GM18867 (cell line): Measurements from ENCODE around the gene EPB41L5.
"Not testable (repeated sequence)": the region's sequence is repeated elsewhere in the genome, so short reads cannot be mapped to it uniquely, and the experiment has no call there.

Source experiments
- ATAC-seq: cut with Tn5 transposase; IDR thresholded peaks from one replicate; pipeline ENCODE4 v1.9.1; 2021; ENCODE audit warnings: mild to moderate bottlenecking, moderate library complexity; ENCODE audit not compliant: unreplicated experiment

EPB41L5 gene

GRCh38 chr2:120192280-120192679, 179.4 kb downstream of the EPB41L5 start:
- ATAC-seq = no peak

GRCh38 chr2:120195553-120195952, 182.7 kb downstream of the EPB41L5 start:
- ATAC-seq = no peak

DNA sequence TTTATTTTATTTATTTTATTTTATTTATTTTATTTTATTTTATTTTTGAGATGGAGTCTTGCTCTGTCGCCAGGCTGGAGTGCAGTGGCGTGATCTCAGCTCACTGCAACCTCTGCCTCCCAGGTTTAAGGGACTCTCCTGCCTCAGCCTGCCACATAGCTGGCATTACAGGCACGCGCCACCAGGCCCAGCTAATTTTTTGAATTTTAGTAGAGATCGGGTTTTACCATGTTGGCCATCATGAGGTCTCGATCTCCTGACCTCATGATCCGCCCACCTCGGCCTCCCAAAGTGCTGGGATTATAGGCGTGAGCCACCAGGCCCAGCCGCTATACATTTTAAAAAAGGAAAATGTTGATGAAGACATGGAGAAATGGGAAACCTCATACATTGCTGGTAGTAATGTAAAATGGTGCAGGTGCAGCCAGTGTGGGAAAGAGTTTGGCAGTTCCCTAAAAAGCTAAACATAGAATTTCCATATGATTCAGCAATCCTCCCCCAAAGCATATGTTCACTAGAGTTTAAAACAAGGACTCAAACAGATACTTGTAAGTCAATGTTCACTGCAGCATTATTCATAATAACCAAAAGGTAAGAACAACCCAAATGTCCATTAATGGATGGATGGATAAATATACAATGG, 187.1 kb downstream of the EPB41L5 start:
- ATAC-seq = not testable (repeated sequence)

DNA sequence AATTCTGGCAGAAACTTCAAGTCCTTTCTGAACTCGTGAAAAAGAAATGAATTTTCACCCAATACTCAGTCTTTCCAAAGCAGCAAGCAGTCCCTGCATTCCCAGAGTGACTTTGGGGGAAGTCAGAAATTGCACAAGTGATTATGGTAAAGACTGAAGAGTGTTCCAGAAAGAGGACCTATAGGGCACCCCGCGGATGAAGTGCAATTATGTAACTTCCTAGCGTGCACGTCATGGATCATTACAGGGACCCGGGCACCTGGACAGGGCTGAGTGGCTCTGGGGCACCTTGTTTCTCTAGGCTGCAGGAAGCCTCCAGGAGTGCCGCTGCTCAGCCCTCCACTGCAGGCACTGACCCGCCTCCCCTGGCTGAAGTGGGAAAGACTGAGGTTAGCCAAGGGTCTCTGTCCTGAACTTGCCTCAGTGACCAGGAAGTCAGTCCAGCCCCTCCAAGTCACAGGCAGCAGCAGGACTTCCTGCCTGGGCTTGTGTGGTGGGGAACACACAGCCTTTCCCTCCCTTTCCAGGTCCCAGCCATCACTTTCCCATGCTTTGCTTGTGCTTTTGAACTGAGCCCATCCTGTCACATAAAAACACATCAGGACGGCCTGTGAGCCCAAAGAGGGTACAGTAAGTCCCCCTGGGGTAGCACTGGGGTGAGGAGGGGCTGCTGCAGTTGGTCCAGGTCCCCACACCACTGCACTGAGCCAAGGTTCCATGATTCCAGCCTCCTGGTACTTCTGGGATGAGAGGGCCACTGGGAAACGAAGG, 190.6 kb downstream of the EPB41L5 start:
- ATAC-seq = no peak

DNA sequence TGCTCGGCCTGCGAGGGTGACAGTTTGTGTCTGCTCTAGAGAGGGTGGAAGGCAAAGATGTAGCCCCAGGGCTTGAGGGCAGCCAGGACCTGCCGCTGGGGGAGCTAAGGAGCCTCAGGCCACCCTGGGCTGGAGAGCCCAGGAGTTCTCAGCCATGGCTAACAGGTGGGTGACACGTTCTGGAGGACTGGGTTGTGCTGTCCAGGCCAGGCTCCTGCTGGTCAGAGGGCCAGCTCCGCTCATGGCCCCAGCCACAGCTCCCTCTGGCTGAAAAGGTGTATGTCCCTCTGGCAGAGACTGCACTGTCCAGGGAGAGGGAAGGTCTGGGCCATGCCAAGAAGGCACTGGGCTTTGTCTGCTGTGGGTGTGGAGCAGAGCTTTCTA, 191.1 kb downstream of the EPB41L5 start:
- no peak for ATAC-seq

GRCh38 chr2:120204417-120204816, 191.5 kb downstream of the EPB41L5 start:
- no peak for ATAC-seq

GRCh38 chr2:120204945-120205670, 192.2 kb downstream of the EPB41L5 start:
- no peak for ATAC-seq

- no peak for ATAC-seq
Observed at GRCh38 chr2:120206022-120206581, 193.2 kb downstream of the EPB41L5 start.

DNA sequence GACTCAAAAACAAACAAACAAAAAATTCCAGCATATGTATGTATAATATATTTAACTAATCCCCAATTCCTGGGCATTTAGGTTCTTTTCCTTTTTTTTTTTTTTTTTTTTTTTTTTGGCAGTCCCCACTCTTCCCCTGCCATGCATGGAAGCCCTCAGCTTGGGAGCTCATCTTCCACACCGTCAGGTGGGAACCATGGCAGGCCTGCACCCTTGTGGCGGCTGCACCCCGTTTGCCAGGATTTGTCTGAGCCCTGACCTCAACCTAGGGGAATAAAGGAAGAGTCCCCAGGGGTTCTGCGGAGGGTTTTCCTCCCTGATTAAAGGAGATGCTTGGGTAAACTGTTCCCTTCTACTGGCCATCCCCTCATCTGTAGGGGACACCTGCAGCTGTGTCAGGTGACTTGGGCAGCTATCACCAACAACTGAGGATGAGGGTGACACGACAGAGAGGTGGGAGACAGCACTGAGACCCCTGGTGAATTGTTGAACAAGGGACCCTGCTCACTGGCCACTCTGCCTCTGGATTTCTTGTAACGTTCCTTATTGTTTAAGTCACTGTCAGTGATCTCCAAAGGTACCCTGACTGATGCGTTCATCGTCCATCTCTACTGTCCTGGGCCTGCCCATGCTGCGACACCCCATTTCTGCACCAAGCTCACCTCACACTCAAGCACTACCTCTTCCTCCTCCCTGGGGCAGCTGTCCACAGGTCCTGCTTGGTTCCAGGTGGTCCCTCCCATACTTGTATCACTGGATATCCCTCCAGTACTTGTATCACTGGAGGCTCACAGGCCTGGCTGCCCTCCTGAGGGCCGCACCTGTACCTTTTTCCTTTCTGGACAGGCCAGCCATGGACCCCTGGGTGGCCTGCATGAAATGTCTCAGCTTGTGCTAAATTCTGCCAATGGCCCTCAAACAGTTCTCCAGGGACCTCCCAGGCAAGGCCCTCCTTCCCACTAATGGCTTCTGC, 195.8 kb downstream of the EPB41L5 start:
- ATAC-seq = no peak

DNA sequence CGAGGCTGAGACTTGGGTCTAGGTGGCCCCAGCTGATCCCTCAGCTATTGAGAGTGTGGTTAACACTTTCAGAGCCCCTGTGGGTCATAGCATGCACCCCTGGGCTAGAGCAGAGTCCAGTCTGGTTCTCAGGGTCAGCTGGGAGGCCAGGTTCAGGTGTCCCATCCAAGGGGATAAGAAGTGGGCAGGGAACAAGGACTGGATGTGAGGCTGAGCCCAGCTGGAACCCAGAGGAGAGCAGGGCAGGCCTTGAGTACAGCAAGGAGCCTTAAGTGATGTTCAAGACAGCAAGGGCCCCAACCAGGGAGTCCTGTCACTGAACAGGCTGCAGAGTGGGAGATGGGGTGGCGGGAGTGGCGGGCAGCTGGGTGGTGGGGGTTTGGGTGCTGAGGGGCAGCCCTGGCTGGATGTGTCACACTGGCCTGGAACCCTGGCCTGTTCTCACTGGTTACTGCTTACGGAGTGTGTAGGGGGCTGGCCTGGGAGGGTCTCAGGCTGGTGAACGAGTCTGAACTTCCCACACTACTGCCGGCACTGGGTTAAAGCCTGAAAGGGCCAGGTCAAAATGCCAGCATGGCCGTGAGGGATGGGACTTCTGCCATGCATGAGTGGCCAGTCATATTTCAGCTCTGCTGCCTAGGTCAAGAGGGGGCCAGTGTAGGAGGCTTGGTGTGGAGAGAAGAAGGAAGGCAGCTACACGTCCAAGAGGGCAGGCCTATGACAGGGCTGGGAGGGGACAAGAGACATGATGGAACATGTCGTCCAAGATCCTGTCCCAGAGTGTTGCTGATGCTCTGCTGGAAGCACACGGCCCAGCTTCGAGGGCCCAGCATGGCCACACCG, 196.8 kb downstream of the EPB41L5 start:
- ATAC-seq = no peak

GRCh38 chr2:120210270-120210693, 197.4 kb downstream of the EPB41L5 start:
- ATAC-seq = no peak

DNA sequence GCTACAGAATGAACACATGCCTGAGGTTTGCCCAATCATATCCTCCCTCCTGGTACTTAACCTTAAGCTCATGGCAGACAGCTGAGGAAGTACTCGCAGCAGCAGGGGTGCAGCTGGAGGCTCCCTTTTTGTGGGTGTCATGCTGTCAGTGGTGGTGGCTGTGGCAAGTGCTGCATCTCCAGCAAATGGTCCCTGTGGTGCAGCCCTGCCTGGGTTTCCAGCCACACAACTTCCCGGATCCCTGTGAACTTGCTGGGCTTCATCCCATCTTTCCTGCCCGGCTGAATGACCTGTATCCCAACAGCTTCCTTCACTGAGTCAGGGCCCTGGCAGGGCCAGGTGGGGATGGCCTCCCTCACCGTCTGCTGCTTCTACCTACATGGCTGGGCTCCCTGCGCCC, 205.3 kb downstream of the EPB41L5 start:
- ATAC-seq = no peak

DNA sequence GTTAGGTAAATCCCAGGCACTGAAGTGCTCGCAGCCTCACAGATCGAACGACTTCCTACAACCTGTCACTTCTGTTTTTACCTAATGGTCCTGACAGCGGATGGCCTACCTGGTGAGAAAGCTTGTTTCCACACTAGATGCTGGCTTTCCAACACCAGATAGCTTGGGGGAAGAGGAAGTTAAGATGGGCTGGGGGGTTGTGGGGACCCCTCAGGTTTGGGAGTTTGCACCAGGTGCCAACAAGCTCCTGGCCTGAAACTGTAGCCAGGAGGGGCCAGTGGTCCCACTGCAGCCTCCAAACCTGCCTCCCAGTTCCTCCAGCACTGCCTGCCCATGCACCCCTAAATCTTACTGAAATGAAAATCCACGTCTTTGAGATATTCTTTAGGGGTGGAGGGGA, 206.4 kb downstream of the EPB41L5 start:
- ATAC-seq = no peak

DNA sequence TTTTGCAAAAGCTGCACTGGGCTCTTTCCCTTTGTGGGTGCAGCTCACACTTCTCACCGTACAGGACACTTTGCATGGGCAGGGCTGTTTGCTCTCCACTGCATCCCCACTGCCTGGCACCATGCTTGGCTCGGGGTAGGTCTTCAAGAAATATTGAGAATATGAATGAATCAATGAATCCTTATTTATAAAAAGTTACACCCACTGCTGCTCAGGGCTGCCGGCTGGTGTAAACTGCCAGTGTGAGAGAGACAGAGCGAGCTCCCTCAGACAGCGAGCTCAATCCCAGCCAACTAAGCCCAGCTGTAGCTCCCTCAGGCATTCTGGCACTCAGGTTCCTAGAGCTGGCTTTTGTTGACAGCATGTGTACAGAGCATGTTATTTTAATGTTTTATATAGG, 206.9 kb downstream of the EPB41L5 start:
- no peak for ATAC-seq

- ATAC-seq = no peak
Observed at GRCh38 chr2:120220756-120221155, 207.9 kb downstream of the EPB41L5 start.

DNA sequence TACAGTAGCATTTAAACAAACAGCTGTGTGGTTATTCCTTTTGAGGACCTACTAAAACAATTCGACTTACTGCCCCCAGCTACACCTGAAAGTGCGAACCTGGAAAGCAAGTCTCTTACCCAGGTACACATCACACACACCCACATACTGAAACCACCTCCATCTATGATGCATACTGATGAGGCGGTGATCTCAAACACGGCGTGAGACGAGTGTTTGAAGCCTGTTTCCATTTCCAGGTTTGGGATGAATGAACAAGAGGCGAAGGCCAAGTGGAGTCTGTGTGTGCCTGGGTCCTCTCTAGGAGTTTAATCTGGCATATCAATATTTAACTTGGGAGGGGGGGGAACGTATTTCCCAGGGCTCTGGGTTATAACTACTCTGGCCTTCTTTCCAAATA, 208.7 kb downstream of the EPB41L5 start:
- ATAC-seq = no peak

GRCh38 chr2:120222186-120223033, 209.5 kb downstream of the EPB41L5 start:
- ATAC-seq = no peak

- ATAC-seq = peak; percentile 91
Observed at GRCh38 chr2:120223034-120223912, 210.4 kb downstream of the EPB41L5 start, which contains the start of gene TMEM185B. TSS of gene TMEM185B (minus strand) at chr2:120223400. CDS start at chr2:120222976, 424 bp downstream.
